Chondrocyte (in vitro differentiated cells): Measurements from ENCODE around the gene MT1G. TPM values are rescaled to one million over a fixed set of nuclear protein-coding genes. Genes with fewer than 3 reads are reported as not detected.
A peak's percentile ranks its signal among the peaks of the same experiment; 100 is the strongest.

Source experiments
- DNase-seq: peaks from one replicate; pipeline ENCODE4 v3.0.0; 2021; ENCODE audit warnings: mixed read lengths, low spot score
- H3K27ac Mint-ChIP-seq: one replicate; pipeline ENCODE4 v1.8.0; 2021; ENCODE audit warnings: mild to moderate bottlenecking, moderate library complexity, mixed read lengths; ENCODE audit not compliant: unreplicated experiment
- H3K27me3 Mint-ChIP-seq: 2 replicates; pipeline ENCODE4 v1.8.0; 2021; ENCODE audit warnings: low read depth, mixed read lengths
- H3K36me3 Mint-ChIP-seq: 2 replicates; pipeline ENCODE4 v1.8.0; 2021; ENCODE audit warnings: low read depth, mixed read lengths
- H3K4me1 Mint-ChIP-seq: 2 replicates; pipeline ENCODE4 v1.8.0; 2021; ENCODE audit warnings: low read depth, mild to moderate bottlenecking, mixed read lengths
- H3K4me3 Mint-ChIP-seq: one replicate; pipeline ENCODE4 v1.8.0; 2021; ENCODE audit warnings: mild to moderate bottlenecking, moderate library complexity, mixed read lengths; ENCODE audit not compliant: unreplicated experiment
- H3K9me3 Mint-ChIP-seq: 2 replicates; pipeline ENCODE4 v1.8.0; 2021; ENCODE audit warnings: low read depth, mixed read lengths
- CTCF ChIP-seq: fragments of 200-600 bp; sonication (generic); IDR thresholded peaks from 2 replicates; pipeline ENCODE4 v1.5.0; 2021; ENCODE audit warnings: antibody characterized with exemption, mild to moderate bottlenecking, moderate library complexity
- total RNA-seq: library from RNA; stranded (reverse); gene quantifications from 3 replicates; pipeline ENCODE4 v1.2.1, GENCODE V29; 2021

The MT1G gene
- total RNA-seq, 1 donor from 2014 or later, result 1.1 TPM

- H3K36me3 Mint-ChIP-seq, result no peaks in the 10 kb centered on the region
- no peak for DNase-seq
- no peaks in the 10 kb centered on the region for H3K9me3 Mint-ChIP-seq
- H3K4me1 Mint-ChIP-seq, result peaks cover 21% of the 10 kb centered on the region
- H3K27me3 Mint-ChIP-seq, result peaks cover 65% of the 10 kb centered on the region
- TF ChIP-seq CTCF, result no peak
- no peak overlapping the region for H3K27ac Mint-ChIP-seq
- no peak overlapping the region for H3K4me3 Mint-ChIP-seq
Measured at GRCh38 chr16:56636616-56637413, 31.1 kb downstream of the MT1G start.

- Mint-ChIP-seq H3K4me1 (peaks cover 22% of the 10 kb centered on the region), H3K27me3 (peaks cover 57% of the 10 kb centered on the region), H3K4me3 (peak overlapping the region; percentile 67), H3K36me3 (no peaks in the 10 kb centered on the region), H3K27ac (no peak overlapping the region), H3K9me3 (no peaks in the 10 kb centered on the region)
- no peak for TF ChIP-seq CTCF
- DNase-seq, result no peak
Measured at GRCh38 chr16:56635441-56635967, 32.4 kb downstream of the MT1G start.

- Mint-ChIP-seq H3K4me3 (peak overlapping the region; percentile 67), H3K9me3 (no peaks in the 10 kb centered on the region), H3K4me1 (peaks cover 22% of the 10 kb centered on the region), H3K27ac (no peak overlapping the region), H3K36me3 (no peaks in the 10 kb centered on the region), H3K27me3 (peaks cover 52% of the 10 kb centered on the region)
- TF ChIP-seq CTCF, result no peak
- no peak for DNase-seq
Measured at GRCh38 chr16:56634715-56635440, 33.0 kb downstream of the MT1G start.

GRCh38 chr16:56633535-56633934, 34.3 kb downstream of the MT1G start:
- no peak for TF ChIP-seq CTCF
- DNase-seq, result no peak
- Mint-ChIP-seq H3K9me3 (no peaks in the 10 kb centered on the region), H3K4me3 (no peak overlapping the region), H3K4me1 (peaks cover 23% of the 10 kb centered on the region), H3K36me3 (no peaks in the 10 kb centered on the region), H3K27ac (no peak overlapping the region), H3K27me3 (peaks cover 47% of the 10 kb centered on the region)

- no peak for DNase-seq
- no peaks in the 10 kb centered on the region for H3K36me3 Mint-ChIP-seq
- no peak for TF ChIP-seq CTCF
- peak overlapping the region; percentile 71 for H3K4me3 Mint-ChIP-seq
- no peak overlapping the region for H3K27ac Mint-ChIP-seq
- peaks cover 20% of the 10 kb centered on the region for H3K4me1 Mint-ChIP-seq
- H3K27me3 Mint-ChIP-seq, result peaks cover 43% of the 10 kb centered on the region
- H3K9me3 Mint-ChIP-seq, result no peaks in the 10 kb centered on the region
Measured at GRCh38 chr16:56632848-56633365, 35.0 kb downstream of the MT1G start.
